GM21367 (cell line): ENCODE measurements around the gene MARCHF5.
A peak's percentile ranks its signal among the peaks of the same experiment; 100 is the strongest.

Experiments used
- ATAC-seq: cut with Tn5 transposase; IDR thresholded peaks from one replicate; pipeline ENCODE4 v1.9.1; 2021; ENCODE audit not compliant: unreplicated experiment

Gene MARCHF5, protein sequence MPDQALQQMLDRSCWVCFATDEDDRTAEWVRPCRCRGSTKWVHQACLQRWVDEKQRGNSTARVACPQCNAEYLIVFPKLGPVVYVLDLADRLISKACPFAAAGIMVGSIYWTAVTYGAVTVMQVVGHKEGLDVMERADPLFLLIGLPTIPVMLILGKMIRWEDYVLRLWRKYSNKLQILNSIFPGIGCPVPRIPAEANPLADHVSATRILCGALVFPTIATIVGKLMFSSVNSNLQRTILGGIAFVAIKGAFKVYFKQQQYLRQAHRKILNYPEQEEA

DNA sequence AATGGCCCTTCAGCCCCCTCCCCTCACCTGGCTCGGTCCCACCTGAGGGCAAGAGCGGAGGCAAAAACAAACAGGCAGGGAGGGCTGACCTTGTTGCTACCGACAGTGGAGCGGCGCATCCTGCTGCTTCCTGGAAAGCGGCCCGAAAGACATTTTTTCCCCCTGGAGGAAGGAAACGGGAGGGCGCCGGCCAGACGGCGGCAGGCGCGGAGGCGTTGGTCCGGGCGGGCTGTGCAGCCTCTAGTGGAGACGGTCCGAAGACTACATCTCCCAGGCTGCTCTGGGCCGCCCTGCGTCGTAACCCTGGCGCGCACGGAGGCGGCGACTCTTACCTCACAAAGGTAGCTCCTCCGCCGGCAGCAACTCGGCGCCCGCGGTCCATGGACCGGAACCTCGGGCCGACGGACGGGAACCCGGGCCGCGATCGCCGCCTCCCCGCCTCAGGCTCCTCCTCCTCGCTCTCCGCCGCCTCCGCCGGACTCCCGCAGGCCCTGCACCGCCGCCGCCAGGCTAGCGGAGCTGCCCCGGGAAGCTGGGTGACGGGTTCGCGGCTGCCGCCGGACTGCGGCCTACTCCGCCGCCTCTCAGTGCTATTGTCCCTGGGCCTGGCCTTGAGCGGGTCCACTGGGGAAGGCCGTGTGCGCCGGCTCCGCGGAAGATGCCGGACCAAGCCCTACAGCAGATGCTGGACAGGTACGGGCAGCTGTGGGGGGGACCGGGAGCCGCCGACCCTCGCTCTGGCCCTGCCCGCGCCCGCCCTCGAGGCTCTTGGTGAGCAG is at the start of gene MARCHF5, which contains the start of gene CPEB3:
Gene MARCHF5 (plus strand): TSS at position 331 of the 779 bp plus-strand sequence. CDS start 328 bp downstream, at position 659.
Gene CPEB3 (minus strand): TSS at position 242 of the 779 bp plus-strand sequence. CDS start 50,728 bp downstream, outside the sequence.
- ATAC-seq: peak; percentile 96

DNA sequence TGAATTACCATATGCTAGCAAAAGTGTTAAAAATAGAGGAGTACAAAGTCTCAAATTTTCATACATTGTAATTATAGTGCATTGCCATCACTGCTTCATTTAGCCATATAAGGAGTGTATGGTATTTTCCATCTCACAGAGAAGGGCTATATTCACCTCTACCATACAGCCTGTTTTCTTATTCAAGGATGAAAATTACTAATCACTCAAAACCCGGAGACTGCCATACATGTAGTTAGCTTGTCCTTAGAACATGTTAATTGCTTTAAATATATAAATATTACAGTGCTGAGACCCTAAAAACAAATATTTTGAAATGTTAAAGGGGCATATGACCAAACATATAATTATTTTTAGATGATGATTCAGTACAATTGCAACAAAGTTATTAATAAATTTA is 49.5 kb upstream of the MARCHF5 start:
- ATAC-seq: no peak

DNA sequence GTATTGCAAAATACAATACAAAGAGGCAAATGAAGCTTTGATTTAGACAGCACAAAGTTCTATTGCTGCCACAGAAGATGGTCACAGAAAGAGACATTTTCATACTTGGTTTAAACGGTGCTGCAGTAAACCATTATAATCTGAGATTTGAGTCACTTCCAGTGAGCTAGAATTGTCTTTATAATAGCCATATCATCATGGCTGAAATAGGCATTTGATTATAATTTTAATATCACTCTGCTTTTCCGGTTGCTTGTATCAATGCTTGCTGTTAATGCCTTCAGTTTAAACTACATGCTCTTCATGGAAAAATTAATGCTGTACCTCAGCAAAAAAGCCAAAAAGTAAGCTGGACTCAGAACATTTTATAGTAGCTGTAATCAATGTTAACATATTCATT is 48.6 kb upstream of the MARCHF5 start:
- ATAC-seq: no peak

DNA sequence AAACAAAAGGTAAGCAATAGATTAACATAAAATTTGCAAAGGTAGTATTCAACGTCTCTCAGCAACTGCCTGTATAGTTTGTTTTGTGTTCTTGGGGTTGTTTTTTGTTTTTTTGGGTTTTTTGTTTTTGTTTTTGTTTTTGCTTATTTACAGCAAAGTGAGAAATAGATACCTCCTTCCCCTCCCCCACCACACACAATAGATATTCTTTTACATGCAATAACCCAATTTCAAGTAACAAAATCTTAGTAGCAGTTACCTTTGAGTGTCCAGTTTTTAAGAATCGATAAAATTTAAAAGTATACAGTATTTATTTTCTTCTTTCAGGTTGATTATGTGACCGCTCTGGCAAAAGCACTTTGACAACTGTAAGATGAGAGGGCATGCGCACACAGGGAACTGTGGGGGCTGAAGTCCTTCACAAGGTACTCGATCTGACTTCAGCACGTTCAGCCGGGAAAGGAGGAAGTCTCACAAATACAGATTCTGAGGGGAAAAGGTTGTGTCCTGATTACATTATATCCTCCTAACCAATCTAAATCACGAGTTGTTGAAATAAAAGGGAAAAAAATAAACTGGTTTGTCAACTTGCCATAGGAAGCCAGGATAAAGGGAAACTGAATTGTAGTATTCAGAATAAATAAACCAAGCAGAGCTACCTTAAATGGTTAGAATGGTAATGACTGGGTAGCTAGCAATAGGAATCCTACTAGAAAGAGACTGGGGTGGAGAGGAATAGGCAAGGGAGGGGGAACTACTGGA is 47.9 kb upstream of the MARCHF5 start:
- ATAC-seq: peak; percentile 37

DNA sequence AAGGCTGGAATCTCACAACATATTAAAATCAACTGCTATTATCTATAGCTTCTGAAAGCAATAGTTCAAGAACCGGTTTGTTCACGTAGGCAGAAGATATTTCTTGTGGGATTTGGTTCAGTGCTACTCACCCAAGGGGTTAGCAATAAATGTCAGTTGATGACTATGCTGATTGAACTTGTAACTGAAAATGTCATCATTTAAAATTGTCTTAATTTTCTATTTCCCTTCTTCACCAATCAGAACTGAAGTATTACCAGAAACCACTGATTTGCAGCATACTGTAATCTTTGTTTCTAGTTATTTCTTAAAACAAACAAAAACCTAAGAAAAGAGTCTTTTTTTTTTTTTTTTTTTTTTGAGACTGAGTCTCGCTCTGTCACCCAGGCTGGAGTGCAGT is 46.2 kb upstream of the MARCHF5 start:
- no peak for ATAC-seq

DNA sequence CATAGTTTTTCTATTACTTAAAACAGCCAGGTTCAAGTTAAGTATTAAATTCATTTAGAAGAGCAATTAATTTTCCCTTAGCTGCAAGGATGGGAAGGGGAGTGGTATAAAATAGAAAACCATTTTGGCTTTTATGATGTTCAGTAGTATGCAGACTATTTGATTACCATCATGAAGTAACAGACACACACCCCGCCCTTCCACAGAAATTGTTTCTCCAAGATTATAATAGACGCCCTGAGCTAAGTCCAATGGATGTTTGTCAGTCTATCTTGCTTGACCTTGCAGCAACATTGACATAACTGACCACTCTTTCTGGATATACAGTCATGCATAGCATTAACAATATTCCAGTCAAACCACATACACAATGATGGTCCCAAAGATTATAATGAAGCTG is 42.4 kb upstream of the MARCHF5 start:
- no peak for ATAC-seq

DNA sequence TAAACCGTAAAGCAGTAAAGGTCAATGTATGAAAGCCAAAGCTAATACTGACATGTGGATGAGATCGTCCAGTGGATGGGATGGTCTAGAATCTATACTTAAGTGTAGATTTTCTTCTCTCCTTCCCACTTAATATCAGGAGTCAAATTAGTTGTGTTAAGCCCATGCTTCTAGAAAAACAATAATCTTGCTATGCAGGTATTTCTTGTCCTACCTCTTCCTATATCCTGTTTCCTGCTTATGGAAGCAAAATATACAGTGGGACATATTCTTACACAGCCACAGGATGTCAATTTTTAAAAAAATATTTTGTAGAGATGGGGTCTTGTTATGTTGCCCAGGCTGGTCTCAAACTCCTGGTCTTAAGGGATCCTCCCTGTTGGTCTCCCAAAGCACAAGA is 27.6 kb upstream of the MARCHF5 start:
- ATAC-seq: no peak

DNA sequence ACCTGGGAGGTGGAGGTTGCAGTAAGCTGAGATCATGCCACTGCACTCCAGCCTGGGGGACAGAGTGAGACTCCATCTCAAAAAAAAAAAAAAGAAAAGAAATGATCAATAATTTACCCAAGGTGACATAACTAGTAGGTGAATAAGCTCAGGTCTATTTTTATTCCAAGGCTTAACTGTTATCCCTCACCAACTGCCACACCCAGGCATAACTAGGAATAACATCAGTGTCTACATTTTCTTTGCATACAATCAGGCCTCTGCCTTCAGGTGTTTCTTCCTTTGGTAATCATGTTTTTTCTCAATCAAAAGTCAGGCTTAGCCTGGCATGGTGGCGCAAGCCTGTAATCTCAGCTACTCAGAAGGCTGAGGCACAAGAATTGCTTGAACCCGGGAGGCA is 26.7 kb upstream of the MARCHF5 start:
- ATAC-seq: no peak

DNA sequence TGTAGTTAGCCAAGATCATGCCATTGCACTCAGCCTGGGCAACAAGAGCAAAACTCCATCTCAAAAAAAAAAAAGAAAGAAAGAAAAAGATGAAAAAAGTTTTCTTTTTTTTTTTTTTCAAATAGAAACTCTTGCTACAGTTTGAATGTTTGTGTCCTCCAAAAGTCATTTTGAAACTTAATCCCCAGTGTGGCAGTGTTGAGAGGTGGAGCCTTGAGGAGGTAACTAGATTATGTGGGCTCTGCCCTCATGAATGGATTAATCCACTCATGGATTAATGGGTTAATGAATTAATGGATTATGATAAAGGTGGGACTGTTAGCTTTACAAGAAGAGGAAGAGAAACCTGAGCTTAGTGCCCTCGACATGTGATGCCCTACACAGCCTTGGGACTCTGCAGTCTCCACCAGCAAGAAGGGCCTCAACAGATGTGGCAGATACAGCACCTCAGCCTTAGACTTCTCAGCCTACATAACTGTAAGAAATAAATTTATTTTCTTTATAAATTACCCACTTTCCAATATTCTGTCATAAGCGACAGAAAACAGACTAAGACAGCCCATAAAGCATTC is 25.2 kb upstream of the MARCHF5 start:
- no peak for ATAC-seq

DNA sequence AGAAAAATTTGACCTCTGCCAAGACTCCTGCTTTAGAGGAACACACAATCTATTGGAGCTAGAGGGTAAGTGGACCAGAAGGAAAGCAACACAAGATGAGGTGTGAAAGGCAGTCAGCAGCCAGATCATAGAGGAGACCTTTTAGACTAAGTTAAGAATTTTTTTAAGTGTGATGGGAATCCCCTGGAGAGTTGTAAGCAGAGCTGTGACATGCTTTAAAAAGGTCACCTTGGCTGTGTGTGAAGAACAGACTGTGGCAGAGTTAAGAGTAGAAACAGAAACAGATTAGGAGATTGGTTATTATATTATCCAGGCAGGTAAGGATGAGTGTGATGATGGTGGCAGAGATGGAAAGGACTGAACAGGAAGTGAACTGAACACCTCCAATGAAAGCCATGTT is 23.6 kb upstream of the MARCHF5 start:
- ATAC-seq: no peak

DNA sequence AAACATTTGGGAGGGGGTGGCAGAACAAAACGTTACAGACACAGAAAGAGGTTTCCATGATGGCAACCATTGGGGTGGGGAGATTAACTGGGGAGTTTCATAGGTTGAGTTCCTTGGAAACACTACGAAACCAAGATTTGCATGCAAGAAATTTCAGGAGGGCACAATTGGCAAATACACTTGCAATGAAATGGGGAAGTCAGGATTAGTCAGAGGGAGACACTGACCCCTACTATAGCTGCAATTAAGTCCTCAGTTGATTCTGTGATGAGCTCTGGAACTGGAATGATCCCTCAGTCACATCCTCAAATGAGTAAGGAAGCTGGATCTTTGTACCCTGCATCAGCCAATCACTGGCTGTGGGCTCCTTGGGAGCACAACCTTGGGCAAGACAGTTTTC is 22.2 kb upstream of the MARCHF5 start:
- no peak for ATAC-seq

DNA sequence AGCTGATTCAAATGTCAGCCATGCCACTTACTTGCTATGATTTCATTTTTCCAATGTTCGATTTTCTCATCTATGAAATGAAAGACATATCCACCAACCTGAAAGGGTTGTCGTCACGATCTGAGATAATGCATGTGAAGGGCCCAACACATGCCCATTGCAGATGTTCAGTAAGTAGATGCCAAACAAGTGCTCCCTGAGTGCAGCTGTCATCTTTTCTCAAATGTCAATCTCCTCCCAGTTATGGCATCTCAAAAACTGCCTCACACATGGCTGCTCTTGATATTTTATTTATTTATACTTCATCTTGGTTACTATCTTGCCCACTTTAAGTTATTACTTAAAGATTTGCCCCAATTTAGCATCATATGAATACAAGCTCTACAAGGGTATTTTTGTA is 16.9 kb upstream of the MARCHF5 start:
- no peak for ATAC-seq

DNA sequence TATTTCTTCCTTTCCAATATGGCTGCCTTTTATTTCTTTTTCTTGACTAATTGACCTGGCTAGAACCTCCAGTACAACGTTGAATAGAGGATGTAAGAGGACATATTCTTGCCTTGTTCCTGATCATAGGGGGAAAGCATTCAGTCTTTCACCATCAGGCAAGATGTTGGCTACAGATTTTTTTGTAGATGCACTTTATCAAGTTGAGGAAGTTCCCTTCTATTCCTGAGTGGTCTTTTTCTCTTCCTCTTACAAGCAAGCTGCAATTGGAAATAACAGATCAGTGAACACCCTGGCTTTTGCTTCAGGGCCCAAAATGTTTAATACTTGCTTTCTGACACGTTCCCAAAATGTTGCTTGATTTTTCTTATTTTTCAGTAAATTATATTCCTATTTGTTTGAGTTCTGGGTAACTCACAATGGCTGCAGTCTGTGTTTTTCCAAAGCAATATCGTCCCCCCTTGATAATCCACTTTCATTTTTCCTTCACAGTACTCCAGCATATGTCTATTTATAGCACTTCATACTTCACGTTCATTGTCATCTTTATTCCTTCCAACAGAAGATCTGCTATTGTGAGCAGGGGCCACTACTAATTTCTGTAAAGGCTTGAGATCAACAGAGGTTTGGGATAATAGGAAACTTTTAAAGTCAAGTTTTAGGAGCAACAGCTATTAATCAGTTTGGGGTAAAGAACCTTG is 11.8 kb upstream of the MARCHF5 start:
- no peak for ATAC-seq

DNA sequence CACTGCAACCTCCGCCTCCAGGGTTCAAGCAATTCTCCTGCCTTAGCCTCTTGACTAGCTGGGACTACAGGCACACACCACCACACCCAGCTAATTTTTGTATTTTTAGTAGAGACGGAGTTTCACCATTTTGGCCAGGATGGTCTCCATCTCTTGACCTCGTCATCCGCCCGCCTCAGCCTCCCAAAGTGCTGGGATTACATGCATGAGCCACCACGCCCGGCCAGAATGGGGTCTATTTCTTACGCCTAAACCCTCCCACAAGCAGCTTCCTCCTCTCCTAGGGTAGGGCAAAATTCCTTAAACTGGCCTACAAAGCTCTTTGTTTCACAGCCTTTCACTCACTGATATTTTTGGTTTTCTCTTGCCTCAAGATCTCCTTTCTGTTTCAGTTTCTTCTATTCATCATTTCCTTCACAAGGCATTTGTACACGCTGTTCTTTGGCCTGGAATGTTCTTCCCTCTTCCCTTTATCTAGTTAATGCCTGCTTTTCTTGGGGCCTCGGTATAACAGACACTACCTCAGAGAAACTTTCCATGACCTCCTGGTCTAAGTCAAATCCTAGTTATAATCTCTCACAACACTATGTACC is 6.8 kb upstream of the MARCHF5 start:
- ATAC-seq: no peak

DNA sequence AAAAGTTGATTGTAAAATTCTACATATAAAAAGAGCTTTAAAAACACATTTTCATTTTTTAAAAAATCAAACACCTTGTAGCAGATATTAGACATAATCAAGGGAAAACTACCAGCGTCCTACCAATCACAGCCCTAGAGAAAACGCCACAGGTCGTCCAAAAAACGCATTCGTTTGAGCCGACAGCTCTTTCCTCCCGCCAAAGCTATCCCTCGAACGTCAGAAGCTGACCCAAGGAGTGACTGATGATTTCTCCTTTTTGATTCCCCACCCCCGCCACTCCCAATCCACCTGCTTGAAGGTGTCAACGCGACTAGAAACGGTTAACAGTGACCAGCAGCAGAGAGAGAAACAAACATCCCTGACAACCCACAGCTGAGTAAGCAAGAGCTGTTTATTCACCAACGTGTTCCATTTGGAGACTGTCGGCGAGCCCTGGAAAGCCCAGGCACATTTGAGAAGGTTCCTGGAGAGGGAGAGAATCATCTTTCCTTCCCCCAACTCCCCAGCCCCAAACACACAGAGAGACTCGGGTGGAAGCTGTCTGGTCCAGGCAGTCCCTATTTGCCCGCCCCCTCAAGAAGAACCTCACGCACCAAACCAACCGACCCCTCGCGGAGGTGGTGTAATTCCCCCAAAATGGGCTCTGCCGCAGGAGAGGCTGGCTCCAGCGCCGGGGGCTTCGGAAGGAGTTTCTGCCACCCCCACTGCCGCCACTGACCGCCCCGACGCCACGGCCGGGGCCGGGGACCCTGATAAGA is 711 bp upstream of the MARCHF5 start:
- ATAC-seq: peak; percentile 9

DNA sequence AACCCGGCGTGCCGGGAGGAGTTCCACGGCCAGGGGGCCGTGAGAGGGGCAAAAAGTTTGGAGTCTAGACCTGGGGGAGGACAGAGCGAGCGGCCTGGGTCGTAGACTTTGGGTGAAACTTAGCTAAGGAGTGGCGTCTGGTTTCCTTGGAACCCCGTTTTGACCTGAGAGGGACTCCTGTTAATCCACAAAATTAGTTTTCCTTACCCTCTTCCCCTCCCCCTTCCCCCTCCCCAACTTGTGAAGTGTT is 574 bp downstream of the MARCHF5 start:
- no peak for ATAC-seq

DNA sequence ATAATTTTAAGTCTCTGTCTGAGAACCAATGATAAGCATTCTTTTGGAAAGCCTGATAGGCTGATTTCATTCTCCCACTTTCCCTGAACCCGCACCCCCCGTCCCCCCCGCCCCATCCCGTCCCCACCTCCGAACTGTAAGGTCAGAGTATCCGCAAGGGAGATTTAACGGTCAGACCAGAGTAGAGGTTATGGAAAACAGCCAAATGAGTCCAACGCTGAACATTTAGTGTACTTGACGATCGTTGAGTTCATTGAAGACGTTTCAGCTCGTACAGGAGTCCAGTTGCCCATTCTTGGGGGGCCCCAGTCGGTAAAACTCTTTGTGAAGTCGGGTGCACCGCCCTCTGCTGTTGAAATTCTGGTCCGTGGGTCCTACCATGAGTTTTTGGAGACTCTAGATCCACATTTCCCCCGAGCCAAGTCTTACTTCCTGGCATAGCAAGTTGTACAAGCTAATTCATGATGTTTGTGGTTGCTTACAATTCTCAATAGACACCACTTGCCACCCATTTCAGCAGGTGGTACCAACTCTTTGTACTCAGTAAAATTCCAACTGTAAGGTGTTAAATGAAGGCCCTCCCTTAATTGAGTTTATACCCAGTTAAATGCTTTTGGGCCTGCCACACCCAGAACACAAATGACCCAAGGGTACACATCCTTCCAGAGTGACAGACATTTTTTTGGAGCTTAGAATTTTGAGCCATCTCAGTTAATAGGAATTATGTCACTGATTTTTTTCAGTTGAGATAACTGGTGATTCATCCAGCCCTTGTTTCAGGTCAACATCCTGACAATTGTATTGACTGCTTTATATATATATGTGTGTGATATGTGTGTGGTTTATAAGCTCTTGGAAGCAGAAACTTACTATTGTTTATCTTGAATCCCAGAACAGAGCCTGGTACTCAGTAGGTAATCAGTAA is 1.2 kb downstream of the MARCHF5 start:
- no peak for ATAC-seq

DNA sequence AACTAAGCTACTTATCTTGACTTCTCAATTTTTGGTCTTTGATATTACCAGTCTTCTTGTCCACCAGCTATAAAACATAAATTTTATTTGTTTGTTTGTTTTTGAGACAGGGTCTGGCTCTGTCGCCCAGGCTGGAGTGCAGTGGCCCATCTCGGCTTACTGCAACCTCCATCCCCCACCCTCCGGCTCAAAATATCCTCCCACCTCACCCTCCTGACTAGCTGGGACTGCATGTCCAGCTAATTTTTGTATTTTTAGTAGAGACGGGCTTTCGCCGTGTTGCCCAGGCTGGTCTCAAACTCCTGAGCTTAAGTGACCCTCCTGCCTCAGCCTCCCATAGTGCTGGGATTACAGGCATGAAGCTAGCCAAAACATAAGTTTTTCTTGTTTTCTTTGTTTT is 7.5 kb downstream of the MARCHF5 start:
- ATAC-seq: no peak

DNA sequence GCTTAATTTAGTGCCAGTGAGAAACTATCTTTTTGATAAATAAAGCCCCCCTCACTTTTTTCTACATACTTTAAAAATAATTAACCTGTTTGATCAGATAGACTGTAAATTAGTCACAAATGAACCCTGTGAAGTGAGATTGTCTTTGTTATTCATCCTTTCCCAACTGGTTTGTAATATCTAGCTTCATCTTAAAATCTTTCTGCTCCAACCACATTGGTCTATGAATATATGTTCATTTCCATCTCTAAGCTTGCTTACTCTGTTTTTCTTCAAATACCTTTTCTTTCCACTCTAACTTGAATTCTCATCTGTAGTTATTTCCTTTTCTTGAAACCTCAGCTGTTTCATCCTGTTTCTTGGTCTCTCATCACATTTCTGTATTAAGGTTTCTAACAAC is 12.1 kb downstream of the MARCHF5 start:
- no peak for ATAC-seq
